Mesothelial cell of epicardium (in vitro differentiated cells): Measurements from ENCODE around the gene CFAP99. TPM values are rescaled to one million over a fixed set of nuclear protein-coding genes. Genes with fewer than 3 reads are reported as not detected.
A peak's percentile ranks its signal among the peaks of the same experiment; 100 is the strongest.

Experiments used
- DNase-seq, 2 experiments: peaks; one replicate each; pipeline ENCODE4 v3.0.0; 2021; ENCODE audit warnings: low spot score in 2 of 2; ENCODE audit not compliant: unreplicated experiment in 2 of 2
- H3K27ac Mint-ChIP-seq: 2 replicates; pipeline ENCODE4 v1.8.0; 2021; ENCODE audit warnings: mixed read lengths
- H3K27me3 Mint-ChIP-seq: 2 replicates; pipeline ENCODE4 v1.8.0; 2021; ENCODE audit warnings: low read depth, mixed read lengths
- H3K36me3 Mint-ChIP-seq: 2 replicates; pipeline ENCODE4 v1.8.0; 2021; ENCODE audit warnings: mixed read lengths
- H3K4me1 Mint-ChIP-seq: 2 replicates; pipeline ENCODE4 v1.8.0; 2021; ENCODE audit warnings: mixed read lengths
- H3K4me3 Mint-ChIP-seq: 2 replicates; pipeline ENCODE4 v1.8.0; 2021; ENCODE audit warnings: mild to moderate bottlenecking, moderate library complexity, mixed read lengths
- H3K9me3 Mint-ChIP-seq: 2 replicates; pipeline ENCODE4 v1.8.0; 2021; ENCODE audit warnings: mixed read lengths
- total RNA-seq: library from RNA; stranded (reverse); gene quantifications from 3 replicates; pipeline ENCODE4 v1.2.1, GENCODE V29; 2021
- TF ChIP-seq, protein P1 (sequence below): fragments of 200-600 bp; sonication (generic); IDR thresholded peaks from one replicate; pipeline ENCODE4 v1.5.0; 2021; ENCODE audit warnings: antibody characterized with exemption; ENCODE audit not compliant: unreplicated experiment

Gene CFAP99
- total RNA-seq, 1 donor from 2014 or later: not detected

DNA sequence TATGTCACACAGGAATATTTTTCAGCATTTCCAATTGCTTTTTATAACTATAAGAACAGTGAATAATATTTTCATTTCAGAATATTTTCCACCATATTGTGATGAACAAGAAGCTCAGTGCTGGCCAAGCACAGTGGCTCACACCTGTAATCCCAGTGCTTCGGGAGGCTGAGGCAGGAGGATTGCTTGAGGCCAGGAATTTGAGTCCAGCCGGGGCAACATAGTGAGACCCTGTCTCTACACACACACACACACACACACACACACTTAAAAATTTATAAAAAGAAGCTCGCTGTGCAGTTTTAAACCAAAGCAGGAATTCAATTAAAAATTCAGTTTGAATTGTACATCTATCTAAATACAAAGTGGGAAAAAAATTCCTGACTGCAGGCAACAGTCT is 3.5 kb upstream of the CFAP99 start:
- H3K36me3 Mint-ChIP-seq: no peaks in the 10 kb centered on the region
- no peaks in the 10 kb centered on the region for H3K9me3 Mint-ChIP-seq
- H3K27me3 Mint-ChIP-seq: peaks cover 86% of the 10 kb centered on the region
- no peak overlapping the region for H3K27ac Mint-ChIP-seq
- H3K4me1 Mint-ChIP-seq: peaks cover 15% of the 10 kb centered on the region
- TF ChIP-seq, protein P1, sequence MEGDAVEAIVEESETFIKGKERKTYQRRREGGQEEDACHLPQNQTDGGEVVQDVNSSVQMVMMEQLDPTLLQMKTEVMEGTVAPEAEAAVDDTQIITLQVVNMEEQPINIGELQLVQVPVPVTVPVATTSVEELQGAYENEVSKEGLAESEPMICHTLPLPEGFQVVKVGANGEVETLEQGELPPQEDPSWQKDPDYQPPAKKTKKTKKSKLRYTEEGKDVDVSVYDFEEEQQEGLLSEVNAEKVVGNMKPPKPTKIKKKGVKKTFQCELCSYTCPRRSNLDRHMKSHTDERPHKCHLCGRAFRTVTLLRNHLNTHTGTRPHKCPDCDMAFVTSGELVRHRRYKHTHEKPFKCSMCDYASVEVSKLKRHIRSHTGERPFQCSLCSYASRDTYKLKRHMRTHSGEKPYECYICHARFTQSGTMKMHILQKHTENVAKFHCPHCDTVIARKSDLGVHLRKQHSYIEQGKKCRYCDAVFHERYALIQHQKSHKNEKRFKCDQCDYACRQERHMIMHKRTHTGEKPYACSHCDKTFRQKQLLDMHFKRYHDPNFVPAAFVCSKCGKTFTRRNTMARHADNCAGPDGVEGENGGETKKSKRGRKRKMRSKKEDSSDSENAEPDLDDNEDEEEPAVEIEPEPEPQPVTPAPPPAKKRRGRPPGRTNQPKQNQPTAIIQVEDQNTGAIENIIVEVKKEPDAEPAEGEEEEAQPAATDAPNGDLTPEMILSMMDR: no peak
- H3K4me3 Mint-ChIP-seq: no peak overlapping the region
- DNase-seq: no peak

DNA sequence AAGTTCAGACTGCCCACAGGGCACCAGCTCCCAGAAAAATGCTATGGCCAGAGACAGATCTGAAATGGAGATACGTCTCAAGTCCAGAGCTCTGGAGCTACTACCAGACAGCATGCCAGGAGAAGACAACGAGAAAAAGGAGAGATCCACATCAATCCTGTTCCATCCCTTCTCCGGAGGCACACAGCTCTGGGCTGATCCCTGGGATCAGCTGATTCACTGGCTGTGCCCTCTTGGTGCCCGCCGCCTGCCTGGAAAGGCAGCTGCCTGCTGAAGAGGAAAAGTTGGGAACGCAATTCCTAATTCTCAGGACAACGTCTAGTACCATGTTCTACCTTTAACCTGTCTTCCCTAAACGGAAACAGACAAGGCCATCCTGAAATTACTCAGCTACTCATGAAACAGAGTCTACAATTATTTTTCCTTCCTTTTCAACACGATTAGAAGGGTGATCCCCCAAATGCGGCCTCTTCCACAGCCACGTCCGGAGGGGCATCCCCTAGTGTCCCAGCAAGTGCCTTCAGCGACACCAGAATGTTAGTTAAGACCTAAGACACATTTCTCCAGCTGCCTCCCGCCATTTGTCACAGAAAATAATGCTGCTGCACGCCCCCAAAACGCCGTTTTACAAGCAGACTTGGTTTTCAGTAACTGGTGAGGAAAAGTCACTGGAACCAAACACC is 2.7 kb upstream of the CFAP99 start:
- TF ChIP-seq, protein P1: no peak
- Mint-ChIP-seq H3K27me3 (peaks cover 89% of the 10 kb centered on the region), H3K4me3 (peak overlapping the region; percentile 22), H3K27ac (no peak overlapping the region), H3K9me3 (no peaks in the 10 kb centered on the region), H3K36me3 (no peaks in the 10 kb centered on the region), H3K4me1 (peaks cover 15% of the 10 kb centered on the region)
- no peak for DNase-seq

DNA sequence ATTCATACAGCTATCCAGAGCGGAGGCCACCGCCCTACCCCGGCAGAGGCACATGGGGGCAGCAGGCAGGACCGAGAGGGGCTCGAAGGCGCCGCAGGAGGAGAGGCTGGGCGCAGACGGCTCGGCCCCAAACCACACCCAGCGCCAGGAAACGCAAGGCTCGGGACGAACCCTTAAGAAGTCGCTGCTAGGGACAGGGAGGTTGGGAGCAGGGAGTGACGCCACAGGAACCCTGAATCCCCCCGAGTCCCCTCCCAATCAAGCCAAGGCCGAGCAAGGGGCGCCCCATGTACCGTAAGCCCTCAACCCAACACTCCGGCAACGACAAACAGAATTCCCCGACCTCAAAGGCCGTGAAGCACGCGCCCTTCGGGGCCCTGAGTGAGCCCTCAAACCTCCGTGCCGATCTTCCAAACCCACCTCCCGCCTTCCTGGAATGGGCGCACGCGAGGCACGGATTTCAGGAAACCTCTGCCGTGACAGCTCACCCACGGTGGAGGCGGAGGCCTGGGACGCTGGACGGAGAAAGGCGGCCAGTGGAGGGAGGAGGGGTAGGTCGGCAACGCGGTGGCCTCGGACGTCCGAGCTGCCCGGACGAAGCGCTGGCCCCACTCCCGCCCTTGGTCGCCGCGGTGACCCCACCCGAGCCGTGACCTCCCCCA is 2.1 kb upstream of the CFAP99 start:
- Mint-ChIP-seq H3K4me3 (peak overlapping the region; percentile 24), H3K27ac (no peak overlapping the region), H3K4me1 (peaks cover 15% of the 10 kb centered on the region), H3K27me3 (peaks cover 89% of the 10 kb centered on the region), H3K36me3 (no peaks in the 10 kb centered on the region), H3K9me3 (no peaks in the 10 kb centered on the region)
- no peak for DNase-seq
- TF ChIP-seq, protein P1: no peak

DNA sequence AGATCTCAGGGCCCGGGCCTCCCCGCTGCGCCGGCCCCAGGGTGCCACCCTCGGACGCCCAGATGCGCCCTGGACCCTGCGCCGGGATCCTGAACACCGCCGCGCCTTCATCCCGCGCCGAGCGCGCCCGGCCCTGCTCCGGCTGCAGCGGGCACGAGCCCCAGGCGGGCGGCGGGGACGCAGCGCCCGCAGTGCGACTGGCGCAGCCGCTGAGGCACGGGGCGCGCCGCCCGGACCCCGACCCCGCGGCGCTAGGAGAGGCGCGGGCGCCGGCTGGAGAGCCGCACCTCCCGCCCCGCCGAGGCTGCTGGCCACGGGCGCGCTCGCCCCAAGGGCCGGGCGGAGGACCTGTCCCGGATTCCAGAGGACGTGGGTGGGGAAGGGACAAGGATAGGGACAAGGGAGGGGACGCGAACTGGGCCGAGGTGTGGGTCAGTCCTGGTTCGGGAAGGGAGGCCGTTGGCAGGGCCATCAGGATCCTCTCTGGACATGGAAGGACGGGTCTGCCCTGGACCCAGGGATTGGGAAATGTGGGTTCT is 1.5 kb upstream of the CFAP99 start:
- no peaks in the 10 kb centered on the region for H3K9me3 Mint-ChIP-seq
- H3K27me3 Mint-ChIP-seq: peaks cover 89% of the 10 kb centered on the region
- peaks cover 15% of the 10 kb centered on the region for H3K4me1 Mint-ChIP-seq
- H3K4me3 Mint-ChIP-seq: peak overlapping the region; percentile 71
- no peak for DNase-seq
- TF ChIP-seq, protein P1: no peak
- no peak overlapping the region for H3K27ac Mint-ChIP-seq
- H3K36me3 Mint-ChIP-seq: no peaks in the 10 kb centered on the region

DNA sequence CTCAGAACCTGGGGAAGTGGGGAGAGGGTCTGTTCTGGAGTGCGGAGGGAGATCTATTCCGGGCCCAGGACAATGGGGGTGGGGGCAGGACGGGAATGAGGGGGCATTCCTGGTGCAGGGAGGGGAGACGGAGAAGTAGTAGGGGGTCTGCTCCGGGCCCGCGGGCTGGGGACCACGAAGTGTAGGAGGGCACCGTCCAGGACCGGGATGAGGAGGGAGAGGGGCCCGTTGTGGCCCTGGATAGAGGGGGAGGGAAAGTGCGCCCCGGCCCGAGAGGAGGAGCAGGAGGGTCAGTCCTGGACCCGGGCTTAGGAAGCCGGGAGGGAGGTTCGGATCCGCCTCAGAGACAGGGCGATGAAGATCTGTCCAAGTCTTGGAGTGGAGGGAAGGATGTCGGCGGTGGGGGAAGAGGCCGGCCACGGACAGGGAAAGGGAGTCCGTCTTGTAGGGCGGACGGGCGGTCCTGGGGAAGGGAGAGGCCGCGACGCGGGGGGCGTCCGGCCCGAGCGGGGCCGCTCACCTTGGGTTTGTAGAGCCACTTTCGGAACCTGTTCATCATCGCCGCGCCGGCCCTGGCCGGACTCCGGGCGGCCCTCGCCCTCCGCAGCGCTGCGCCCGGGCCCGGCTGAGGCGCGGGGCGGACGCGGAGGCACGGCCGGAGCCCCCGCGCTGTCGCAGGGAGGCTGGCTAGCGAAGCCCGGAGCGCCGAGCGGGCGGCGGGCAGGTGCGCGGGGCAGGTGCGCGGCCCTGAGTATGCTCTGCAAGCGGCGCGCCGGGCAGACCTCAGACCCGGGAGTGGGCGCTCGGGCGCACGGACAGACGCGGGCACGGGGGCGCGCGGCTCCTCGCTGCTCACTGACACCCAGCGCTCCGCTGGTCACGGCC is 748 bp upstream of the CFAP99 start, which contains the start of gene ZFYVE28:
Gene ZFYVE28 (minus strand): TSS at position 881 of the 885 bp plus-strand sequence. CDS start 322 bp downstream, at position 559.
- no peaks in the 10 kb centered on the region for H3K36me3 Mint-ChIP-seq
- H3K9me3 Mint-ChIP-seq: no peaks in the 10 kb centered on the region
- TF ChIP-seq, protein P1: no peak
- H3K4me3 Mint-ChIP-seq: peak within 1 kb of the TSS; percentile 72
- no peak for DNase-seq
- H3K4me1 Mint-ChIP-seq: peaks cover 12% of the 10 kb centered on the region
- no peak within 1 kb of the TSS for H3K27ac Mint-ChIP-seq
- peaks cover 89% of the 10 kb centered on the region for H3K27me3 Mint-ChIP-seq
